Kasumi-1 (cell line): Measurements from ENCODE around the gene CCNL2.
"Not testable (repeated sequence)": the region's sequence is repeated elsewhere in the genome, so short reads cannot be mapped to it uniquely, and the experiment has no call there.

ENCODE experiments used
- DNase-seq, 2 experiments: peaks; one replicate each; lab custom pipeline; 2025; lab: John Stamatoyannopoulos, UW

Gene CCNL2

DNA sequence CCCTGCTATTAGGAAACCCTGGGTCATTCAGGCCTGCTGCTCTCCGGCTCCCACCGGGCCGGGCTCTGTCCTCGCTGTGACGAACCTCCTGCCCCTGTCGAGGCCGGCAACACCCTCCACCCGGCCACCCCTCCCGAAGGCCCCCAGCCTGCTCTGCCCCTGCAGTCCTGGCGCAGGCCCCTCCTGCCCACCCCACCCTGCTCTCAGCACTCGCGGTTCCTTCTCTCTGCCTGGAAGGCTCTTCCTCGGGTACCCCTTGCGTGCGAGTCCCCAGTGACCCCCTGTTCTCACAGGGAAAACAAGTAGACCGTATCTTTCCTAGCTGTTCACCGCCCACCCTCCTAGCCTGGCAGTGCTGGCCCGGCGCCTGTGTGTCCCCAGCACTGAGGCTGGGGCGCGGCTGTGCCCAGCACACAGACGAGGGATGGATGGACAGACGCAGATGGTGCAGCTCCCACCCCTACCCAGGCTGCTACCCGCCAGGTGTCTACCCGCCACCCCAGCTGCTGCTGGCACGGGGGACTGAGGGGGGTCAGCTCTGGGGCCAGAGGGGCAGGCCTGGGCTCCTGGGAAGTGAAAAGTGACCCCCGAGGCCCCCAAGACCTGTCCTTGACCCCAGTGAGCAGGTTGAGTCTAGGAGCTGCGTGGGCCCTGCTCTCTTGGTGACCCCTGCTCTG is 33.3 kb upstream of the CCNL2 start:
- no peak for DNase-seq

DNA sequence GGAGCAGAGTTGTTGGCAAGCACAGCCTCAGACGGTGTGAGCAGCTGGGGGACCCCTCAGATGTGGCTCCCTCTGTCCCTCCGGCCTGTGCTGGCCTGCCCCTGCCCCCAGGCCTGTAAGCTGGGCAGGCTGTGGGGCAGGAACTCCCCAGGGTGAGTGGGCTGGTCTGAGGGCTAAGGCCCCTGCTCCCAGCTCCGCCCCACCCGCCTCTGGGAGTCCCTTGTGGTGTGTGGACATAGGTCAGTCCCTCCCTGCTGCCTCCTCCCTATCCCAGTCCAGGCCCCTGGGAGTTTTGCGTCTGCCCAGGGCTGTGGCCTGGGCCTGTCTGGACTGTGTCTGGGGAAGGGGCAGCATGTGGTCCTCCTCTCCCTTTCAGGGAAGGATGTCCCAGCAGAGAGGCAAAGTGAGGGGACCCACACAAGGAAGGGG is 32.7 kb upstream of the CCNL2 start:
- no peak for DNase-seq

DNA sequence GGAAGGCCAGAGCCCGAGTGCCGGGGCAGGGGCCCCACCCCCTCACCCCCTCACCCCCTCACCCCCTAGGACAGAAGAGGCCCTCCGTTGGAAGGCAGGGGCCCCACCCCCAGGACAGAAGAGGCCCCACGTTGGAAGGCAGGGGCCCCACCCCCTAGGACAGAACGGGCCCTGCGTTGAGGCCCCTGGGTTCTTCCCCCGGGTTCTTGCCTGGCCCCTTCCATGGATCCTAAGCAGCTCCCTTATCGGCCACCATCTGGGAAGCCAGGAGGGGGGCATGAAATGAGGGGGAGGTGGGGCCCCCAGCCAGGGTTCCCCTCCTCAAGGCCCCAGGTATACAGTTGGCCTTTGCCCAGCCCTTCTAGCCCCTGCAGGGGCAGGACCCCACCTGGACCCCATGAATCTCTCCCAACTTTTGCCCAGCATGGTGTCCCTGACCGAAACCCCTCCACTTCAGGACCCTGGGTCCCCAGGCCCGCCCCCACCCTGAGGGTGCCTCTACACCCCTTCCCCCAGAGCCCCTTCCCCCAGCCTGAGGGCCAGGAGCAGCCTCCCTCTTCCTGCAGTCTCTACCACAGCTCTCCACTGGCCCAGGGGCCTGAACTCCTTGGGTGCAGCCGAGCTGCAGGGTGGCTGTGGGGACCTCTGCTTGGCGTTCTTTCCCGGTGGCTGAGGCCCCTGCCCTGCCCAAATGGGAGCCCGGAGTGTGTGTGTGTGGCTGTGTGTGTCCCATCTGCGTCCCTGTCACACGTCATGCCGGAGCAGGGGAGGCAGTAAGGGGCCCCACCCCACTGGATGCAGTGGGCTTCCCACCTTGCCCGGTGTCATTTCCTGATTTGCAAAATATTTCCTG is 32.1 kb upstream of the CCNL2 start:
- peak in 1 of 2 experiments; percentile 11 for DNase-seq

DNA sequence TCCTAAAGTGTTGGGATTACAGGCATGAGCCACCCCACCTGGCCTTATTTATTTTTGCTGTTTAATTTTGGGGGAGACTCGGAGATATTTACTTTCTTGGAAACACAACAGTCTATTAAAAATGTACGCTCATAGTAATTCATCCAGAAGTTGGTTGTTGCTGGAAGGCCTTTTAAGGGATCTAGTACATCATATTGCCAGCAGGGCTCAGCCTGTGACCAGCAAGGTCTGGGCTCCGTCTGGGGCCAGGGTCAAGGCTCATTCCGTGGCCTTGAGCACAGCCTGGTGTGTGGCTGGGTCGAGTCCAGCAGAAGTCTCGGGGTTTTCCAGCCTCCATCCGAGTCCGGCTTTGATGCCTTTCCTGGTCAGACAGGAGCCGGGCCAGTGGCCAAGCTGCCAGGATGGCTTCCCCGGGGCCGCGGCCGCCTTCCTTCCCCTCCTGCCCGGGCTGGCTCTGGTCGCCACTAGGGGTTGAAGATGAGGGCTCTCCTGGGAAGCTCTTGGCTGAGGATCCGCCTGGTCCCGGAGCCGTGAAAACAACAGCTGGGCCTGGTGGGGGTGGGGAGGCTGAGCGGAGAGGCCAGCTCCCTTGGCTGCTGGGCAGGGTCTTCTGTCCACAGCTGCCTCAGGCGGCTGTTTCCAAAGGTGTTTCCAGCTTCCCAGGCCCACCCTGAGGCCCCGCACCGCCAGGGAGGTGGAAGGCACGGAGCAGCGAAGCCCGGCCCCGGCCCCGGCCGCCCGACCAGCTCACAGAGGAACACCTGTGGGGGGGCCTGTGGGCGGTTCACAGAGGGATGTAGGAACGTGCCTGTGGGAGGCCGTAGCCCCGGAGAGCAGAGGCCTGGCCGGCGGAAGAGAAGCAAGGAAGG is 31.2 kb upstream of the CCNL2 start:
- no peak for DNase-seq

DNA sequence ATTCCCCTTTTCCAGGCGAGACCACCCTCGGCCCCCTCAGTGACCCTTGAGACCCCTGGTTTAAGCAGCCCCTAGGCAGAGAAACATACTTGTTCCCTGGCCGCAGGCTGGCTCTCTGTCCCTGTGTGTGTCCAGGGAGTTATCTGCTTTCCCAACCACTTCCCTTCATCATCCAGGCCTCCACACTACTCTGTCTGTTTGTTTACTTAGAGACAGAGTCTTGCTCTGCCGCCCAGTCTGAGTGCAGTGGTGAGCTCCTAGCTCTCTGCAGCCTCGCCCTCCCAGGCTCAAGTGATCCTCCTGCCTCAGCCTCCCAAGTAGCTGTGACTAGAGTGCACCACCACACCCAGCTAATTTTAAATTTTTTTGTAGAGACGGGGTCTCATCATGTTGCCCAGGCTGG is 30.5 kb upstream of the CCNL2 start:
- no peak for DNase-seq

DNA sequence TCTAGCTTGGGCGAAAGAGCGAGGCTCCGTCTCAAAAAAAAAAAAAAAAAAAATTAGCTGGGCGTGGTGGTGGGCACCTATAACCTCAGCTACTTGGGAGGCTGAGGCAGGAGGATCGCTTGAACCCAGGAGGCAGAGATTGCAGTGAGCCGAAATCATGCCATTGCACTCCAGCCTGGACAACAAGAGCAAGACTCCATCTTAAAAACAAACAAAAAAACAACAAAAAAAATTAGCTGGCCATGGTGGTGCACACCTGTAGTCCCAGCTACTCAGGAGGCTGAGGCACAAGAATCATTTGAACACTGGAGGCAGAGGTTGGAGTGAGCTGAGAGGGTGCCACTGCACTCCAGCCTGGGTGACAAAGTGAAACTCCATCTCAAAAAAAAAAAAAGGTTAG is 29.8 kb upstream of the CCNL2 start:
- not testable (repeated sequence) for DNase-seq

DNA sequence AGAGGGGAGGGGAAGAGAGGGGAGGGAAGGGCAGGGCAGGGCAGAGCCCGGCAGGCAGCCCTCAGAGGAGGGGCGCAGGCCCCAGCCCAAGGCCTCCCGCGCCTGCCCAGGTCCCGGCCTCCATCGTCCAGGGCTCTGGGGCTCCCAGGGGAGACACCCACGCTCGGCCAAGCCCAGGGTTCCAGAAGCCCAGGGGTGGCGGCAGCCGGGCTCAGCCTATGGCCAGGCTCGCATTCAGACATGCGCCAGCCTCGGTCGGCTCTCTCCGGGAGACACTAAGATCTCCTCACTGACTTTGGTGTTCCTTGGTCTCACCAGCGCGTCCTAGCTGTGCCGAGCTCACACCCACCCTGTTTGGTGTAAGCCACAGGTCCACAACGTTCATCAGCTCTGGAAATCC is 29.0 kb upstream of the CCNL2 start:
- DNase-seq: no peak

DNA sequence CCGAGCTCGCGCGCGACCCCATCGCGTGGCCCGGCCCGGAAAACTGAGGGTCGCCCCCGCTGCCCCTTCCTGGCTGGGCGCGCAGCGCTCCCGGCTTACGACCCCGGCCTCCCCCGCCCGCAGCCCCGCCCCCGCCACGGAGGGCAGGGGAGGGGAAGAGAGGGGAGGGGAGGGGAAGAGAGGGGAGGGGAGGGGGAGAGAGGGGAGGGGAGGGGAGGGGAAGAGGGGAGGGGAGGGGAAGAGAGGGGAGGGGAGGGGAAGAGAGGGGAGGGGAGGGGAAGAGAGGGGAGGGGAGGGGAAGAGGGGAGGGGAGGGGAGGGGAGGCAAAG is 28.6 kb upstream of the CCNL2 start:
- no peak for DNase-seq

DNA sequence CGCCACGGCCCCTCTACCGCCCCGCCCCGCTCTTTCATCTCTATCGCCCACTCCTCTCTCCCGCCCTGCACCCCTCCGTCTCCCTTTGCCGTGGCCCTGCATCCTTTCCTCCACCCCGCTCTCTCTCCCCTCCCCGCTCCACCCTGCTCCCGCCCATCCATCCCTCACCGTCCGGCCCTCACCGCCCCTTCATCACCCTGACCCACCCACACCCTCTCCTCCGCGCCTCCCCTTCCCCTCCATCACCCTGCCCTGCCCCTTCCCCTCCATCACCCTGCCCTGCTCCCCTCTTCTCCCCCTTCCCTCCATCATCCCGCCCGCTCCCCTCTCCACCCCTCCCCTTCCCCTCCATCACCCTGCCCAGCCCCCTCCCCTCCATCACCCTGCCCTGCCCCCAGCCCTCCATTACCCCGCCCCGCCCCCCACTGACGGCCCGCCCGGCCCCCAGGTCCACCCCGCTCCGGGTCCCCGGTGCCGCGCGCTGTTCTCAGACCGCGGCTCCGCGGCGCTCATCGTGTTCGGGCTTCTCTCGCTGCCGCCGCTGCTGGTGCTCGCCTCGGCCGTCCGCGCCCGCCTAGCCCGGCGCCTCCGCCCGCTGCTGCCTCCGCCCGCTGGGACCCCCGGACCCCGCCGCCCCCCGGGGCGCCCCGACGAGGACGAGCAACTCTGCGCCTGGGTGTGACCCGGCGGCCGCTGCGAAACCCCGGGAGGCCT is 28.1 kb upstream of the CCNL2 start:
- no peak for DNase-seq

DNA sequence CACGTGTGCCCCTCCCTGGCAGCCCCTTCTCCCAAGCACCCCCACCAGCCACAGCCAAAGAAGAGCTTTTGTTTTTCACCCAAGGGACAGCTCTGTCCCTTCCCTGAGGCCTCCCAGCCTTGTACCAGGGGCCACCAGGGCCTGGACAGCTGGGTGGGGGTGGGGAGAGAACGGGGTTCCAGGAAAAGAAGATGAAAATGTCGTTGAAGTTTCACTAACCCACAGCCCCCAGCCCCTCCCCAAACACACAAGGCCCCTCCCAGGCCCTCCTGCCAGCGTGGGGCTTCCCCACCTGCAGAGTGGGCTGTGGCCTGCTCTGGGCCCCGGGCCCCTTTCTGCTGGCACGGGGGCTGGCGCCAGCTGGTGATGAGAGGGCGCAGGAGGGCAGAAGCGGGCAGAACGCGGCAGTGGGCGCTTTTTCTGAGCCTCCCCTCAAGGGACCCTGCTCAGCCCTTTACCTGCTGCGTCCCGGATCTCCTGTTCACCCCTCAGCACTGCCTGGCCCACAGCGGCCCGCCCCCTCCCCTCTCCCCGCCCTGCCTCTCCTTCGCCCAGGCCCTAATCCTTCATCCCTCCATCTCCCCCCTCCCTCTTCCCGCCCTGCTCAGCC is 27.5 kb upstream of the CCNL2 start:
- no peak for DNase-seq

DNA sequence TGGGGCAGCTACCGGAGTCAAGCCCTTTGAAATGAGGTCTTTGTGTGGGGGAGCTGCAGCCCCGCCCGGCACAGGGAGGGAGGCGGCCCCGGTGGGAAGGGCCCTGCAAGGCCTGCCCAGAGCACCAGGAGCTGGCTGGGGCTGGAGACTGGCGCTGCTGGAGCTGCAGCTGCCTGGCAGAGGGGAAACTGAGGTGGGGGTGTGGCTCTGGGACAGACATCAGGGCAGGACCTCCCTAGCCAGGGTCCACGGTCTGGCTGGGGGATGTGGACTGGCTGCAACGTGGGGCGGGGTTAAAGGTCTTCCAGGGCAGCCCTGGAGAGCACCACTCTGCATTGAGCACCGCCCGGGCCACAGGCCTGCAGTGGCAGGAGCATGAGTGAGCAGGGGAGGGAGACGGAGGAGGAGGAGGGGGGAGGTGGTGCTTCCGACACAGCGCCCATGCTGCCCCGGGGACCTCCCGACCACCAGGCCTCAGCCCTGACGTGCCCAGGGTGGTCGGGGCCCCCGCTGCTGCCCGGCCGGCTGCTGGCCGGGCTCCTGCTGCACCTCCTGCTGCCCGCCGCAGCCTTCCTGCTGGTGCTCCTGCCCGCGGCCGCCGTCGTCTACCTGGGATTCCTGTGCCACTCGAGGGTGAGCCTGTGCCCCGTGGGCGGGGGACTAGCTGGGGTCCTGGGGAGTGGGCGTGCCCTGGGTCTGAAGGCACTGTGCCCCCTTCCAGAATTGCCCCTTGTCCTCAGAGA is 26.8 kb upstream of the CCNL2 start:
- DNase-seq: no peak

DNA sequence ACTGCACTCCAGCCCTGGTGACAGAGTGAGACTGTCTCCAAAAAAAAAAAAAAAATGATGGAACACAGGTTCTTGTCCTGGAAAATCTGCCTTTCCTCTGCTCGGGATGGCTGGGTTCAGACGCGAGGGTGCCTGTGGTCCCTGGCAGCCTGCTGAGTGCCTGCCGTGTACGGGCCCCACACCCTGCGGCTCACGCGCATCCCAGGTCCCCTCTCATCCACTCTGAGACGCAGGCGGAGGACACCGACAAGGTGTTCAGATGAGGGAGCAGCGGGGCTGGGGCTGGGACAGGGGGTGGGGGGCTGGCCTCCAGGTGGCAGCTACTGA is 26.3 kb upstream of the CCNL2 start:
- no peak for DNase-seq

DNA sequence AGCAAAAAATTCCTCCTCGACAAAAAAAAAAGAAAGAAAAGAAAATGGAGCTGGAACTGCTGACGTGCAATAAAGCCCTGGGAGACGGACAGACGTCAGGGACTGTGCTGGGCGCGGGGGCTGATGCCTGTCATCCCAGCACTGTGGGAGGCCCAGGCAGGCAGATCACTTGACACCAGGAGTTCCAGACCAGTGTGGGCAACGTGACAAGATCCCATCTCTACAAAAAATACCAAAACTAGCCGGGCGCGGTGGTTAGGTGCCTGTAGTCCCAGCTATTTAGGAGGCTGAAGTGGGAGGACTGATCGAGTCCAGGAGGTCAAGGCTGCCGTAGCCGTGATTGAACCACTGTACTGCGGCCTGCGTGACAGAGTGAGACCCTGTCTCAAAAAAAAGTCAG is 25.6 kb upstream of the CCNL2 start:
- DNase-seq: no peak

DNA sequence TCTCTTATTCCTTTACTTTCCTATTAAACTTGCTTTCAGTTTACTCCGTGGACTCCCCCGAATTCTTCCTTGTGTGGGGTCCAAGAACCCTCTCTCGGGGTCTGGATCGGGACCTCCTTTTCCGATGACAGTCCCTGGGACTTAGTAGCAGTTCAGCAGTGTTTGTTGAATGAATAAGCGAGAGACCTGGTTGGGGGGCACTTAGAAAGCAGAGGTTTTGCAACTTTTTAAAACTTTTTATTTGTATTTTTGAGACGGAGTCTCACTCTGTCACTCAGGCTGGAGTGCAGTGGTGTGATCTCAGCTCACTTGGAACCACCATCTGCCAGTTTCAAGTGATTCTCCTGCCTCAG is 24.1 kb upstream of the CCNL2 start:
- DNase-seq: no peak

DNA sequence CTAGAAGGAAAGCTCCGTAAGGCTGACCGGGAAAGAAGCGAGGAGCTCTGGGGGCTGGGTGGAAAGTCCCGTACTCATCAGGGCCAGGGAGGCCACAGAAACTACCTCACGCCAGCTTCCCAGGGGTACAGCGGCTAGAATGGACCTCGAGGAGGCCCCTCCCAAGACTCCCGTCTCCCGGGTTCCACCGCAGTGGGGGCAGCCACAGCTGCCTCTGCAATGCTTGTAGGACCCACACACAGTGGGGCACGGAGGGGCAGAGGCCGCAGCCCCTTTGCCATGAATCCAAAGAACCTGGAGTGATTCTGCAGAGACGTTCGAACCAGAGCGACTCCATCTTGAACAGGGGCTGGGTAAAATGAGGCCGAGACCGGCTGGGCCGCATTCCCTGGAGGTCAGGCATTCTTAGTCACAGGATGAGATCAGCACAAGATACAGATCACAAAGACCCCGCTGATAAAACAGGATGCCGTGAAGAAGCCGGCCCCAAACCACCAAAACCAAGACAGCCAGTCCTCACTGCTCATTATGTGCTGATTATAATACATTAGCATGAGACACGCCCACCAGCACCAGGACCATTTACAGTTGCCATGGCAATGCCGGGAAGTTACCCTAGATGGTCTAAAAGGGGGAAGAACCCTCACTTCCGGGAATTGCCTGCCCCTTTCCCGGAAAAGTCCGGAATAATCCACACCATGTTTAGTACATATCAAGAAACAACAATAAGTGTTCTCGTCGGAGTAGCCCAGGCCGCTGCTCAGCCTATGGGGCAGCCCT is 23.5 kb upstream of the CCNL2 start:
- DNase-seq: no peak

DNA sequence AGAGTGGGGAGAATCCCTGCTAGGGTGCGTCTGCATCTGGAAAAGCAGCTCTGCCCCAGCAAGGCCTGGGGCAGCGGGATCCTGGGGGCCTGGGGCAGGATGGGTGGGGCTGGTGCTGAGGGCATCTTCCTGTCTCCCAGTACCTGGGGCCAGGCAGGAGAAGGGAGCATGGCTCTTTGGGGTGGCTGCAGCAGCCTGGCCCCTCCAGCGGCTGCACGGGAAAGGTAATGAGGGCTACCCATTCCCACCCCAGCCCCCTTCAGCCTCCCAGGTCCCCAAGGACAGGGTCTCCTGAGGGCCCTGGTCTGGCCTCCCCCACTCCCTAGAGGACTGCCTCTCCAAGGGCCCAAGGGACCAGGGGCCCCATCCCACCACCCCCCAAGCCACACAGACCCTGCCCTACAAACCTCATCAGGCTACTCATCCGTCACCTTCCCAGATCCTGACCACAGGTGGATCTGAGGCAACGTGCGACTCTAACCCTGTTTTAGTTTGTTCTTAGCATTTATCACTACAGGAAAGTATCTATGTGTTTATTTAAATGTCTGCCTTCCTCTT is 22.9 kb upstream of the CCNL2 start:
- DNase-seq: no peak

DNA sequence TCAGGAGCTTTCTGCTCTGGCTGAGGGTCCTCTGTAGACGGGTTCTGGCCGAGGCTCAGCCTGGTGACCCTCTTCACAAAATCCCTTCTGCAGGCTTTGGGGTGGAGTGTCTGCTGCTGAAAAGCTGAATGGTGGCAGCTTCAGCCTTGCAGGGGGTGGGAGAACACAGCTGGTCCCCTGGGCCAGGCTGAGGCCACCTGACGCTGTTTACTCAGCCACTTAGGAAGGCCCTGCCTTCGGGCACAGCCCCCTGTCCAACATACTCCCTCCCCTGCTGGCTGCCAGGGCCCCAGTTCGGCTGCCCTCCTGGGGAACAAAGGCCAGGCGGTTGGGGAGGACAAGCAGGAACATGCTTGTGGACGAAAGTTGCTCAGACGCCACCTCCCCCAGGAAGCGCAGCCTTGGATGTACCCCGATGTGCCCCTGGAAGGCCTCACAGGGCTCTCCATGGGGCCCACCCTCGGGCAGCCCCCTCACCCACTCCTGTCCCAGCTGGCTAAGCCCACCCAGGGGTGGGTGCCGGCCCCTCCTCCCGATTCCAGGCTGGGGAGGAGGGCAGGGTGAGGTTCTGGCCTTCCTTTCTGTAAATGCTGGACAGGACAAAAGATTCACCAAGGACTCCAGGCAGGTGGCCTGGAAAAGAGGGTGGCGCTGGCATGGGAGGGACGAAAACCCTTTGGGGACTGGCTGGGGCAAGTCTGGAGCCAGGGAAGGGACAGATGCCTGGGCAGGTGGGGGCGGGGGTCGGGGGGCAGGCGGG is 22.2 kb upstream of the CCNL2 start, which contains the start of gene ANKRD65:
ANKRD65 (minus strand) TSS at position 130 of the 760 bp plus-strand sequence. CDS start 271 bp downstream, outside the sequence.
- DNase-seq: no peak

DNA sequence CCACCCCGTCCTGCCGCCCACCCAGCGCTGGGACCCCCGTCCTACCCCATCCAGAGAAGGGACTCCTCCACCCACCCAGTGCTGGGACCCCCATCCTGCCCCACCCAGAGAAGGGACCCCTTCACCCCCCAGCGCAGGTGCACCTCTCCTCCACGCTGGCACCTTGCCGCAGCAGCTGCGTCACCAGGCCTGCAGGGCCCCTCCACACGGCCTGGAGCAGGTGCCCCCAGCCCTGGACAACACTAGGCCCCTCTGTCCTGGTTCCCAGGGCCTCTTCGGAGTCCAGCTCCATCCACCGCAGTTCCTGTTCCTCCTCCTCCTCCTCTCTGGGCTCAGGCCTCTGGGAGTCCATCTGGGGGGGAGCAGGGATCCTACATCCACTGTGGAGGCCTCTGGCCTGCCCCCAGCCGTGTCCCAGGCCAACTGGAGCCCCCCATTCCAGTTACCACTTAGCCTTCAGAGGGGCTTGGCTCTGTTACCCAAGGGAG is 21.6 kb upstream of the CCNL2 start:
- DNase-seq: no peak
